Mesenchymal stem cell (in vitro differentiated cells and primary cell): ENCODE results near the gene ZNF408.

Experiments
- DNase-seq: peaks from one replicate; pipeline ENCODE4 v3.0.0-alpha.2; 2013
- H2AFZ ChIP-seq: one replicate; pipeline ENCODE4 v1.6.1; 2013; ENCODE audit warnings: low read depth, mild to moderate bottlenecking, control low read depth, inconsistent platforms, low read length, moderate library complexity
- H2AK5ac ChIP-seq: 2 replicates; pipeline ENCODE4 v1.6.1; 2013; ENCODE audit warnings: low read length, moderate library complexity, mild to moderate bottlenecking, inconsistent platforms; ENCODE audit not compliant: severe bottlenecking
- H2BK120ac ChIP-seq: one replicate; pipeline ENCODE4 v1.6.1; 2013; ENCODE audit warnings: low read depth, mild to moderate bottlenecking, inconsistent platforms, low read length, moderate library complexity
- H2BK12ac ChIP-seq, 2 experiments: one replicate each; pipeline ENCODE4 v1.6.1; 2013; ENCODE audit warnings: inconsistent platforms in 2 of 2, low read length in 2 of 2, mild to moderate bottlenecking in 2 of 2, moderate library complexity in 2 of 2, control low read depth in 1 of 2
- H2BK15ac ChIP-seq: one replicate; pipeline ENCODE4 v1.6.1; 2013; ENCODE audit warnings: mild to moderate bottlenecking, low read depth, inconsistent platforms; ENCODE audit not compliant: poor library complexity, severe bottlenecking
- H2BK5ac ChIP-seq: 2 replicates; pipeline ENCODE4 v1.6.1; 2013; ENCODE audit warnings: low read depth, mild to moderate bottlenecking, low read length, control low read depth, inconsistent platforms; ENCODE audit not compliant: poor library complexity, severe bottlenecking
- H3K14ac ChIP-seq, 2 experiments: one replicate each; pipeline ENCODE4 v1.6.1; 2013; ENCODE audit warnings: inconsistent platforms in 2 of 2, low read length in 2 of 2, control low read depth in 1 of 2, mild to moderate bottlenecking in 1 of 2, moderate library complexity in 1 of 2
- H3K18ac ChIP-seq, 2 experiments: one replicate each; pipeline ENCODE4 v1.6.1; 2013; ENCODE audit warnings: inconsistent platforms in 2 of 2, low read length in 2 of 2, control low read depth in 1 of 2, low read depth in 1 of 2, mild to moderate bottlenecking in 1 of 2
- H3K23ac ChIP-seq, 2 experiments: one replicate each; pipeline ENCODE4 v1.6.1; 2013; ENCODE audit warnings: inconsistent platforms in 2 of 2, low read length in 2 of 2, mild to moderate bottlenecking in 2 of 2, moderate library complexity in 2 of 2, control low read depth in 1 of 2
- H3K27ac ChIP-seq: 2 replicates; pipeline ENCODE4 v1.5.1; 2013; ENCODE audit warnings: mild to moderate bottlenecking, moderate library complexity, low read length, control low read depth, inconsistent platforms; ENCODE audit not compliant: poor library complexity, severe bottlenecking
- H3K27me3 ChIP-seq, 2 experiments: 2 replicates each; pipeline versions ENCODE4 v1.6.1 to v1.7.0; 2013; ENCODE audit warnings: low read length in 2 of 2, mild to moderate bottlenecking in 2 of 2, moderate library complexity in 2 of 2, control low read depth in 1 of 2, inconsistent platforms in 1 of 2; ENCODE audit not compliant: control insufficient read depth in 1 of 2, insufficient read depth in 1 of 2
- H3K36me3 ChIP-seq, 2 experiments: 2 replicates each; pipeline versions ENCODE4 v1.6.1 to v1.7.0; 2013; ENCODE audit warnings: low read length in 2 of 2, control low read depth in 1 of 2, inconsistent platforms in 1 of 2, low read depth in 1 of 2, mild to moderate bottlenecking in 1 of 2; ENCODE audit not compliant: insufficient read depth in 2 of 2, control insufficient read depth in 1 of 2
- H3K4ac ChIP-seq, 2 experiments: one replicate each; pipeline ENCODE4 v1.6.1; 2013; ENCODE audit warnings: inconsistent platforms in 2 of 2, low read length in 2 of 2, mild to moderate bottlenecking in 2 of 2, moderate library complexity in 2 of 2, control low read depth in 1 of 2, low read depth in 1 of 2
- H3K4me1 ChIP-seq: 2 replicates; pipeline ENCODE4 v1.6.1; 2013; ENCODE audit warnings: low read depth, low read length, control low read depth; ENCODE audit not compliant: control insufficient read depth, insufficient read depth
- H3K4me2 ChIP-seq: 2 replicates; pipeline ENCODE4 v1.6.1; 2013; ENCODE audit warnings: low read length, mild to moderate bottlenecking, inconsistent platforms; ENCODE audit not compliant: poor library complexity, severe bottlenecking
- H3K4me3 ChIP-seq, 2 experiments: 2 replicates each; pipeline versions ENCODE4 v1.5.1 to v1.7.0; 2013; ENCODE audit warnings: low read length in 2 of 2, mild to moderate bottlenecking in 2 of 2, control low read depth in 1 of 2, low read depth in 1 of 2; ENCODE audit not compliant: insufficient read depth in 1 of 2
- H3K79me1 ChIP-seq: replicated peaks from 2 replicates; pipeline ENCODE4 v1.6.1; 2013; ENCODE audit warnings: mild to moderate bottlenecking, control low read depth, low read length, inconsistent platforms; ENCODE audit not compliant: poor library complexity, severe bottlenecking
- H3K9ac ChIP-seq: 2 replicates; pipeline ENCODE4 v1.7.0; 2013; ENCODE audit warnings: mild to moderate bottlenecking, low read length, moderate library complexity
- H3K9me3 ChIP-seq: 2 replicates; pipeline ENCODE4 v1.7.0; 2013; ENCODE audit warnings: mild to moderate bottlenecking, low read length; ENCODE audit not compliant: control insufficient read depth
- H4K8ac ChIP-seq: one replicate; pipeline ENCODE4 v1.6.1; 2013; ENCODE audit warnings: inconsistent platforms, mild to moderate bottlenecking, low read length, moderate library complexity
- H4K91ac ChIP-seq: one replicate; pipeline ENCODE4 v1.6.1; 2013; ENCODE audit warnings: mild to moderate bottlenecking, low read length, inconsistent platforms
- WGBS: methylation state at CpG from one replicate; pipeline ENCODE4 v1.1.7; 2013; ENCODE audit warnings: mixed read lengths; 5-methylcytosine and 5-hydroxymethylcytosine counted together

Gene ZNF408

DNA sequence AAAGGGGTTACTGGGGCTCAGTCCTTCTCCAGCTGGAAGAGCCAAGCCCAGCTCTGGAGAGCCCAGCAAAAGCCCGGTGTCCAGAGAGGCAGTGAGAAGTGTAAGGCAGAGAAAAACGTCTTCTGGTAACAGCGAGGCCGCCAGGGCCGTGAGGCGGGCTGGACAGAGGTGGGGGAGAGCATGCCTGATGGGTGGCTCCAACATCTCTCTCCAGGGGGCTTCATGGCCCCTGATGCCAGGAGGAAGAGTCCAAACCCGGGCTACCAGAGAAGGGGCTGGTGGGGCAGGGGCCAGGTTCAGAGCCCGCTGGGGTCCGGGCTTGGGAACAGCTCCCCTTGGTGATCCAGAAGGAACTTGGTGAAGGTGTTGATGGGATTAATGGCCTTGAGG is 22.1 kb upstream of the ZNF408 start:
- no peak overlapping the region for H3K27ac ChIP-seq
- H3K9ac ChIP-seq, result peak overlapping the region; percentile 59
- 95% methylated on average over 9 of the region's 9 CpGs for WGBS
- no peak overlapping the region for H2AFZ ChIP-seq
- no peak overlapping the region for H2BK5ac ChIP-seq
- H3K4ac ChIP-seq, result no peak overlapping the region
- peaks cover 27% of the 10 kb centered on the region for H3K79me1 ChIP-seq
- peaks cover 75 to 78% of the 10 kb centered on the region in 2 experiments for H3K36me3 ChIP-seq
- no peak overlapping the region for H4K91ac ChIP-seq
- H2BK120ac ChIP-seq, result no peak overlapping the region
- H3K4me3 ChIP-seq, result no peak overlapping the region
- H3K9me3 ChIP-seq, result no peaks in the 10 kb centered on the region
- no peak overlapping the region for H3K4me2 ChIP-seq
- no peak overlapping the region for H3K14ac ChIP-seq
- peaks cover 32% of the 10 kb centered on the region for H3K4me1 ChIP-seq
- no peak overlapping the region for H4K8ac ChIP-seq
- no peak overlapping the region for H2AK5ac ChIP-seq
- no peak overlapping the region for H3K23ac ChIP-seq
- DNase-seq, result no peak
- no peaks in the 10 kb centered on the region for H3K27me3 ChIP-seq
- no peak overlapping the region for H2BK12ac ChIP-seq
- H3K18ac ChIP-seq, result no peak overlapping the region
- H2BK15ac ChIP-seq, result no peak overlapping the region

DNA sequence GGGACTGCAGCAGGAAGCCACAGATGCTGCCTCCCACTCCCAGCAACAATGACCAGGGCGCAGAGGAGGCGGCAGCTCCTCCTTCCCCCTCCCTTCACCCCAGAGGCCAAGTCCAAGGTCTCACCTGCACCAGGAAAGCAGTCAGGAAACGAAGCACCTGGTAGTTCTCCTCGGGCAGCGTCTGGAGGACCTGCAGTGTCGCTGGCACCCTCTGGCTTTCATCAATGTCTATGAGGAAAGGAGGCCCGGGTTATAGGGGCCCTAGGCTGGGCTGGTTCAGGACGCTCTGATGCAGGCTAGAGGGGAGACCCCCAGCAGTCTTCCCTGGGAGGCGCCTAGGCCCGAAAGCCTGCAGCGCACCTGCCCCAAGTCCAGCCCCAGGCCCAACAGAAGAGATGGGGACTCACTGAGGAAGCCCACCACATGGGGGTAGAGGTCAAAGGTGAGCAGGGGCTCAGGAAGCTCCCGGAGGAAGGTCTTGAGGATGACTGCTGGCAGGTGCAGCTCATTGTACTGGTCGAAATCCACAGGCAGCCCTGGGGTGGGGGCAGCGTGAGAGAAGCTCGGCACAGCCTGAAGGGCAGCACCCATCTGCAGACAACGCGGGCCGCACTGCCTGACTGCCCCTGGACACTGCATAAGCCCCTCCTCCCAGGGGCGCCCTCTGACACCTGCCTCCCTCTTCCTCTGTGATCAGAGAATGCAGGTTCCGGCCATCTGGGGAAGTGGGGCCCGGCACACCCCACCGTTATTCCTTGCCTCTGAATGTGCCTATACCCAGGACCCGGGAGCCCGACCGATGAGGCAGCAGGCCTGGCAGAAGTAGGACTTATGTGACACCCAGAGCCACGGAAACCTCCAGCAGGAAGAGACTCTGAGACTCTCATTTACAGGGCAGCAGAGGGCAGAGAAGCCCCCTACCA is 21.3 kb upstream of the ZNF408 start:
- H2BK5ac ChIP-seq, result no peak overlapping the region
- H2BK120ac ChIP-seq, result no peak overlapping the region
- no peak overlapping the region for H3K9ac ChIP-seq
- no peak overlapping the region for H3K4ac ChIP-seq
- no peak overlapping the region for H3K23ac ChIP-seq
- H3K27me3 ChIP-seq, result no peaks in the 10 kb centered on the region
- no peak for DNase-seq
- H2BK15ac ChIP-seq, result no peak overlapping the region
- H3K9me3 ChIP-seq, result no peaks in the 10 kb centered on the region
- peaks cover 30% of the 10 kb centered on the region for H3K79me1 ChIP-seq
- no peak overlapping the region for H2BK12ac ChIP-seq
- peaks cover 31% of the 10 kb centered on the region for H3K4me1 ChIP-seq
- no peak overlapping the region for H4K91ac ChIP-seq
- no peak overlapping the region for H4K8ac ChIP-seq
- no peak overlapping the region for H2AK5ac ChIP-seq
- H3K4me3 ChIP-seq, result no peak overlapping the region
- peaks cover 71 to 78% of the 10 kb centered on the region in 2 experiments for H3K36me3 ChIP-seq
- no peak overlapping the region for H3K4me2 ChIP-seq
- 97% methylated on average over 26 of the region's 26 CpGs for WGBS
- H3K18ac ChIP-seq, result no peak overlapping the region
- H3K27ac ChIP-seq, result no peak overlapping the region
- no peak overlapping the region for H3K14ac ChIP-seq
- H2AFZ ChIP-seq, result no peak overlapping the region

DNA sequence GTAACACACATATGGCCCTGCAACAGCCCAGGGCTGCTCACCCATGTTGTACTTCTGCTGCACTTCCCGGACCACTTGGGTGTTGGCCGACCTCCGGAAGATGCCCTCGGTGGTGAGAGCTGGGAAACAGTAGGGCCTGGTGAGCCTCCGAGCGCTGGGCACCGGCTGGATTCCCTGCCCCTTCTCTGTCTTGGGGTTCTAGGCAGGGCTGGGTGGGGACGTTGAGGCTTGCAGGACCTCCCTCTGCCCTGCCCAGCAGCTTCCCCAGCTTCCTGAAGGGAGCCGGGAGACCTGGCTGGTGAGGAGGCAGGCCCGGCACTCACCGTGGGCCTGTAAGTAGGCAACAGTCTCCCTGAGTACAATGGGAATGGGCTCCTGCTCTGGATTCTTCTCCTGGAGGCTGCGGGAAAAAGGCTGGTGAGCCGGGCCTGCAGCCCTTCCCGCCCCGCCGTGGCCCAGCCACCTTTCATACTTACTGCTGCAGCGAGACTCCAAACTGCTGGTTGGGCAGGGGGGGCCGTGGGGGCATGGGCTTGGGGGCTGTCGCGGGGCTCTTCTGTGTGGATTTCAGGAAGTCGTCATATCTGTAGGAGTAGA is 20.6 kb upstream of the ZNF408 start:
- peaks cover 30% of the 10 kb centered on the region for H3K79me1 ChIP-seq
- H2AFZ ChIP-seq, result no peak overlapping the region
- no peak overlapping the region for H2BK12ac ChIP-seq
- no peak overlapping the region for H3K27ac ChIP-seq
- no peak overlapping the region for H3K4ac ChIP-seq
- no peak overlapping the region for H4K8ac ChIP-seq
- H4K91ac ChIP-seq, result no peak overlapping the region
- no peak overlapping the region for H3K9ac ChIP-seq
- no peak for DNase-seq
- no peak overlapping the region for H2BK15ac ChIP-seq
- H3K36me3 ChIP-seq, result peaks cover 72 to 84% of the 10 kb centered on the region in 2 experiments
- WGBS, result 96% methylated on average over 21 of the region's 21 CpGs
- H3K18ac ChIP-seq, result no peak overlapping the region
- H2AK5ac ChIP-seq, result no peak overlapping the region
- H3K9me3 ChIP-seq, result no peaks in the 10 kb centered on the region
- no peak overlapping the region for H3K4me3 ChIP-seq
- no peaks in the 10 kb centered on the region for H3K27me3 ChIP-seq
- peaks cover 25% of the 10 kb centered on the region for H3K4me1 ChIP-seq
- no peak overlapping the region for H3K4me2 ChIP-seq
- H3K14ac ChIP-seq, result no peak overlapping the region
- no peak overlapping the region for H2BK5ac ChIP-seq
- no peak overlapping the region for H2BK120ac ChIP-seq
- H3K23ac ChIP-seq, result no peak overlapping the region

DNA sequence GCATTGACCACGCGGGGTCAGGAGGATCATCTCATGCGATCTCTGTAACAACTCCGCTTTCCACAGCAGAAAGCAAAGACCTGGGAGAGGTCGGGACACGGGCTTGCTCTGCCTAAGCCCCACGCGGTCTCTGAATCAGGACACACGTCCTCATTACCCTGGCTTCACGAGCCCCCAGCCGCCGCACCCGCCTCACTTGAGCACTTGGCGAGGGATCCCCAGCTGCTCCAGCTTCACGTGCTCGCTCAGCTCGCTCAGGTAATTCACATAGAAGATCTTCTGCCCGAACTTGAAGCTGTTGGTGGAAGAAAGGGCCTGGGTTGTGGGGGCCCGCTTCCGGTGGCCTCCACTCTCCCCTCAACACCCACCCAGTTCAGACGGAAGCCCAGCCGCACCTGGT is 20.0 kb upstream of the ZNF408 start:
- Histone ChIP-seq H3K9me3 (no peaks in the 10 kb centered on the region), H3K27ac (no peak overlapping the region), H2BK120ac (no peak overlapping the region), H3K18ac (no peak overlapping the region), H4K91ac (no peak overlapping the region), H3K4me2 (no peak overlapping the region), H3K79me1 (peaks cover 30% of the 10 kb centered on the region), H3K9ac (no peak overlapping the region), H4K8ac (no peak overlapping the region), H3K4ac (no peak overlapping the region), H2AFZ (no peak overlapping the region), H3K14ac (no peak overlapping the region), H3K23ac (no peak overlapping the region), H3K36me3 (peaks cover 74 to 88% of the 10 kb centered on the region in 2 experiments), H2AK5ac (no peak overlapping the region), H3K4me3 (no peak overlapping the region), H2BK5ac (no peak overlapping the region), H3K4me1 (peaks cover 19% of the 10 kb centered on the region), H2BK15ac (peak overlapping the region; percentile 12), H2BK12ac (no peak overlapping the region), H3K27me3 (no peaks in the 10 kb centered on the region)
- DNase-seq, result no peak
- 98% methylated on average over 19 of the region's 22 CpGs for WGBS
